GM15510 (cell line): ENCODE data around the gene SELENBP1.
A peak's percentile ranks its signal among the peaks of the same experiment; 100 is the strongest.

Source experiments
- POLR2A ChIP-seq: IDR thresholded peaks from 3 replicates; pipeline ENCODE4 v1.6.1; 2011; ENCODE audit warnings: borderline replicate concordance; ENCODE audit not compliant: insufficient read length; ENCODE audit errors: extremely low read depth

The SELENBP1 gene

DNA sequence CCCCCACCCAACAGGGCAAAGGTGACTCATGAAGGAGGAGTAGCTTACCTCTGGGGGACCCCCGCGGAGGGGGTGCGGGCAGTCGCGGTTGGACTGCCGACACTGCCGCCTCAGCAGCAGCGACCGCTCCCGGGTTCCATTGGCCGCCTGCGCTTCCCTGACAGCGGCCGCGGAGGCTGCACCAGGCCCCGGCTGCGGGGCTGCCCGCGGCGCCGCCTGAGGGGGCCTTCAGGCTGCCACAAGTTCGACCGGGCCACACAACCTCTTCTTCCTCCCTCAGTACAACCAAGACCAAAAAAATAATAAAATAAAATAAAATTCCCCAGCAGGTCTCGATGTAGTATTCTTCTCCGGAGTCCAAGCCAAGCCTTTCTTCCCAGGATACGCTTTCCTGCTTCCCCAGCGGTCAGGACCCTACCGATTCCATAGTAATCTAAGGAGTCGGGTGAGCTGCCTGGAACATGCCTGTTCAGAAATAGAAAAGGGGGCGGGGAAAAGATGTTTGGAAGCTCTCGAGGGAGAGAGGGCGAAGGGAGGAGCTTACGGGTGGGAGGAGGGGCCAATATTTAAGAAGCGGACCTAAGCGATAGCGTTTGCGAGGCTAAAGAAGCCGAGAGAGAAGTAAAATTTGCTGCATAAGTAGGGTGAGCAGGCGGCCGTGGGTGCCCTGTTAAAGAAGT, 45.1 kb downstream of the SELENBP1 start, which contains the start of gene PI4KB:
Gene PI4KB (minus strand): TSS at position 194 of the 680 bp plus-strand sequence. CDS start 10,935 bp downstream, outside the sequence.
- peak; percentile 64 for TF ChIP-seq POLR2A

DNA sequence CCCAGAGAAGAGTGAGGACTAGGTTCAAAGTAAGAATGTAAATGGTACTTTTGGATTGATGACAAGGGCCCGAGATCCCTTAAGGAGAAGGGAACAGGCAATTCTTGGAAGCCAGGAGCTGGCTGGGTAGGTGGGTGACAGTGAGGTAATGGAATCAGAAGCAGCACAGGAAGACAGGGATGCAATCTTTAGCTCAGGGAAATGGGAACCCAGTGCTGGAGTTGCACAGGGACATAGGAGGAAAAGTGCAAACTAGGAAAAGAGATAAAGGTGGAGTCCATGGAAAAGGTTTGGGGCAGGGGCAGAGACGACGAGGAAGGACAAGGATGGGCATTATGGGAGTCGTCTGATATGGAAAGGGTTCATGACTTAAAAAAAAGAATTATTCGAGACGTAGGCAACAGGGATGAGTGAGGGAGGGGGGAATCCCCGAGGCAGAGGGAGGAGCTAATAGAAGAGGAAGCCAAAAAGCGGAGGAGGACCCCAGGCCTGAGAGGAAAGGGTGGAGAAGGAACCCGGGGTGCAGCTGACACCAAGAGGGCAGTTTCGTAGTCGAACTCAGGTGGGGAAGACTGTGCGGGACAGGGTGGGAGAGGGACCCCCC, 45.8 kb downstream of the SELENBP1 start:
- TF ChIP-seq POLR2A = no peak

DNA sequence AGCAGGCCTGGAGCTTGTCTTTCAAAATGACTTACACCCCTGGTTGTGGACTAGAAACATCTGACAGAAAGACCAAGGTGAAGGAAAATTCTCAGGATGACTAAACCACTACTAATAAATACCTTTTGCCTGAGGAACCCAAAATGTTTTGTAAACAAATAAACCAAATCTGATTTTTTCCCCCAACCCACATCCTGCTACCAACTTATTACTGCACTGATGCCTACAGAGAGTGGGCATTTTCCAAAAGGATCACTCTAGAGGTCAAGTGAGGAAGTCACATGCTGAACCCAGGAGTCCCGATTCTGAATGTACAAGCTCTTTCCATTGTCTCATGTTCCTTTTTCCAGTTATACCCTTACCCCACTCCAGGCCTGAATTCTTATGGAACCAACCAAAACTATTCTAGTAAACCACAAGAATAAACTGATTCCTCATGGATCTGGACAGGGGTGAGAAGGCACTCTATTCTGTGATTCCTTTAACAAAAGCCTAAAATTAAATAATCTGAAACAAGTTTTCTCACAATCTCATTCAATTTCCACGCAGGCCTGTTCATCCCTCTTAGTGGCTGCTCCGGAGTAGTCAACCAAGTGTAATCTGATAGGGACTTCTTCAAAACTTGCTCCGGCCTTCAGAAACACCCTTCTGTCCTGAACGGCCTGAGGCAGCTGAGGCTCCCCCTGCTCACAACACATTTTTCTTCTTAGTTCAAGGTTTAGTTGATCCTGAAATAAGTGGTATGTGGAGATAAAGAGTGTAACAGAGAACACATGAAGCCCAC, 46.7 kb downstream of the SELENBP1 start:
- no peak for TF ChIP-seq POLR2A

DNA sequence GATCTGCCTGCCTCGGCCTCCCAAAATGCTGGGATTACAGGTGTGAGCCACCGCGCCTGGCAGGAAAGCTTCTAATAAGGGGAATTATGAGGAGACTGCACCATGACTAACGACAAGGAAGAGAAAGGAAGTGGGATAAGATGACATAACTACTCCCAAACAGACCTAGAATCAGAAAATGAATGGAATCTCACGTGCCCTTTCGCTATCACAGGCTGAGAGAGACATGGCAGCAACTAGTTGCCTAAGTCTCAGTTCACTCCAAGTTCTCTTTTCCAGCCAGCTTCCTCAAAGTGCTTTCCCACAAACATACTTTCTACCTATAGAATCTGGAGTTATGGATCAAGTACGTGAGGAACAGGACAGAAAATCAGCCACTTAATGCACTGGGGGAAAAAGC, 47.3 kb downstream of the SELENBP1 start:
- TF ChIP-seq POLR2A = no peak

DNA sequence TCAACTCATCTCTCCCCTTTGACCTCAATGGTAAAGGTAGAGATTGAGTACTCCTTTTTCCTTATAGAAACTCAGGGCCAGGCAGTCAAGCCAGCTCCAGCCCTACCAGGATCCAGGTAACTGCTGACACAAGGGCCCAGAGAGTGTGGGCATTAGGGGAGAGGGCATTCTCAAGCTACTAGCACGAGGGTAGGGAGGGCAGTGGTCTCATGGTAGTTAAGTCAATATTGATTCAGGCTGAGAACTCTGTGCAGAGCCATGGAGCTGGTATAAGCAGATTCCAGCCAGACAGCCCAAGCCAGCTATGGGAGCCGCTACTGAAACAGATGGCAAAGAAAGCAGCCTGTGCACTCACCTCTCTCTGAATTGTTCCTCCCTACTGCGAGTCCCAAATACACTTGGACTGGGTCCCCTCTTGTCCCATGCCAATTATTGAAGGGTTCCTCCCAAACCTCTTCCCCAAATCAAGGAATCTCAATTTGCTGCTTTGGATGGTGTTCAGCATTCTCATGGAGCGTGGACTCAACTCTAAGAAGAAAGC, 48.0 kb downstream of the SELENBP1 start:
- TF ChIP-seq POLR2A = no peak

DNA sequence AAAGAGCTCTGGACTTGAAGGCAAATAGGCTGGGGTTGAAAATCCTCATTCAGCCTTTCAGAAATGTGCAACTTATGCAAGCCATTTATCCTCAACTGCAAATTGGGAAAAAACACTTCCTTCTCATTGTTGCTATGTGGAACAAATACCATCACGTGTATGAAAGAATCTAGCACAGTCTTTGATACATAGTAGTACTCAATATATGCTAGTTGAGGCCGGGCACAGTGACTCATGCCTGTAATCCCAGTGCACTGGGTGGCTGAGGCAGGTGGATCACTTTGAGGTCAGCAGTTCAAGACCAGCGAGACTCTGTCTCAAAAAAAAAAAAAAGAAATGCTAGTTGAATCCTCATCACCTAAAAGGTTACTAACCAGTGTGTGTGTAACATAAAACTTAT, 53.5 kb downstream of the SELENBP1 start:
- TF ChIP-seq POLR2A = no peak

DNA sequence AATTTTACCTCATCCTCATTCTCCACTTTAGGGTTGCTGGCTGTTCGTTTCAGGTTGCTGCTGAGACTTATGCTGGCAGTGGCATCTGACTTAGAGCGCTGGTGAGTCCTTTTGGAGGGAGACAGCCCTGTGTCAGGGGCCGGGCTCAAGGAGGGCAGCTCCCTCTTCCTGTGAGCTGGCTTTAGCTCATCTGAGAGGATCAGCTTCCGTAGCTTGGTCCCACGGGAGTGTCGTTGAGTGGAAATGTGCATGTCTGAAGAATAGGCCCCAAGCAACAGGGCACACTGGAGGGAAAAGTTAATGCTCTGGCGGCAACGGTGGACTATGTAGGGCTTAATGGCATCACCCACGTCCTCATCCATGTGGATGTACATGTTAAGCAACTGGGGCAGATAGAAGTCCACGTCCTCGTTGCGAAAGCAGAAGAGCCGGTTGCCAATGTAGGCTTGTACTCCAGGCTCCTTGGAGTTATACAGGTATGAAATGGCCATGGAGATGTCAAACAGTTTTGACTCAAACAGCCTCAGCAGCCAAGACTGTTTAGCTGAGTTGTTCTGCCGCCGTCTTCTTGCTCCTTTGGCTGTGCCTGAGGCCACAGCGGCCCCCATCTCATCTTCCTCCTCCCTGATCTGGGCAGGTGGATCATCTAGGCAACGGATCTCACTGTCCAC, 56.8 kb downstream of the SELENBP1 start:
- no peak for TF ChIP-seq POLR2A
